Adrenal gland (tissue), 12 donors: ENCODE results near the gene PFKP. TPM values are rescaled to one million over a fixed set of nuclear protein-coding genes. Genes with fewer than 3 reads are reported as not detected.

Source experiments
- DNase-seq, 7 donors: peaks; one replicate each; pipeline ENCODE4 v3.0.0-alpha.2; 2019 to 2020
- H3K27ac ChIP-seq, 5 donors: fragments of 200-600 bp; sonication (generic) in 4 of 5; 1 replicate in 3 of 5; 2 replicates in 2 of 5; pipeline versions ENCODE4 v1.5.1 to v1.8.0; 2016 to 2020; ENCODE audit warnings: mild to moderate bottlenecking in 1 of 5
- H3K27me3 ChIP-seq: fragments of 200-600 bp; 2 replicates; pipeline ENCODE4 v1.8.0; 2021
- H3K36me3 ChIP-seq, 2 donors: fragments of 200-600 bp; replicated peaks in 1 of 2; 1 replicate in 1 of 2; 2 replicates in 1 of 2; pipeline versions ENCODE4 v1.5.1 to v1.8.0; 2018 to 2022
- H3K4me1 ChIP-seq, 2 donors: fragments of 200-600 bp; replicated peaks in 1 of 2; 1 replicate in 1 of 2; 2 replicates in 1 of 2; pipeline versions ENCODE4 v1.5.1 to v1.8.0; 2018 to 2021
- H3K4me3 ChIP-seq, 4 donors: fragments of 200-600 bp; sonication (generic) in 3 of 4; one replicate each; pipeline ENCODE4 v1.5.1; 2016 to 2018
- H3K9me3 ChIP-seq, 3 donors: fragments of 200-600 bp; sonication (generic) in 1 of 3; replicated peaks in 1 of 3; 1 replicate in 2 of 3; 2 replicates in 1 of 3; pipeline versions ENCODE4 v1.5.1 to v1.8.0; 2016 to 2021
- CTCF ChIP-seq, 6 experiments: fragments of 450-650 bp in 4 of 6; fragments of 200-600 bp in 2 of 6; sonication (generic) in 1 of 6; IDR thresholded peaks; 1 replicate in 5 of 6; 2 replicates in 1 of 6; pipeline versions ENCODE4 v1.5.1 to v1.8.0; 2016 to 2021; ENCODE audit warnings: antibody characterized with exemption in 6 of 6, mild to moderate bottlenecking in 2 of 6, moderate library complexity in 1 of 6
- POLR2A ChIP-seq, 2 donors: fragments of 450-650 bp; IDR thresholded peaks; one replicate each; pipeline ENCODE4 v1.6.1; 2017; ENCODE audit warnings: antibody characterized with exemption in 2 of 2, mild to moderate bottlenecking in 2 of 2, moderate library complexity in 1 of 2
- WGBS, 4 donors: extraction: QIAGEN DNeasy Blood & Tissue Kit in 2 of 4; methylation state at CpG; one replicate each; pipeline versions ENCODE4 v1.1.5 to v1.1.7; 2013 to 2017; 5-methylcytosine and 5-hydroxymethylcytosine counted together
- intact Hi-C, 2 donors: fragments of 100-400 bp; cut with DNase I; formaldehyde crosslinking; loops; one replicate each; pipeline versions ENCODE4 v1.14.1 to v1.15.0; 2022 to 2023
- polyA plus RNA-seq, 3 donors: library from polyadenylated mRNA; stranded (reverse); fragments of 200-250 nt in 2 of 3; fragments of 350-450 nt in 1 of 3; fragmentation: Illumina TruSeq in 1 of 3; extraction: RNeasy Lipid Tissue Mini Kit (QIAGEN cat#74804) in 1 of 3; gene quantifications; one replicate each; pipeline ENCODE4 v1.2.3, GENCODE V29; 2013 to 2014
- total RNA-seq, 9 donors: library from RNA; depleted of rRNA in 4 of 9; stranded (reverse); fragments of >200 nt in 4 of 9; fragments of 120-200 nt in 1 of 9; fragmentation: NEBNext Ultra II Directional in 1 of 9; extraction: Animal tissue kit (Norgen Biotek cat#: 25700) in 1 of 9; gene quantifications; one replicate each; pipeline versions ENCODE4 v1.1.0 to v1.2.4, GENCODE V29; 2013 to 2023
- donor health status: healthy with polysubstance abuse.
- donor health status: Bipolar disorder and iron deficiency.
- donor health status: DM: yes; HTN: yes; CAD: no.
- donor health status: DM: no; HTN: no; CAD: no.
- donor health status: DM: no; HTN: no; CAD: no.
- donor health status: DM: yes; HTN: yes; CAD: no.

Gene PFKP
- total and polyA plus RNA-seq, 12 donors: 4.6 to 46.6 (median 16.4) TPM

DNA sequence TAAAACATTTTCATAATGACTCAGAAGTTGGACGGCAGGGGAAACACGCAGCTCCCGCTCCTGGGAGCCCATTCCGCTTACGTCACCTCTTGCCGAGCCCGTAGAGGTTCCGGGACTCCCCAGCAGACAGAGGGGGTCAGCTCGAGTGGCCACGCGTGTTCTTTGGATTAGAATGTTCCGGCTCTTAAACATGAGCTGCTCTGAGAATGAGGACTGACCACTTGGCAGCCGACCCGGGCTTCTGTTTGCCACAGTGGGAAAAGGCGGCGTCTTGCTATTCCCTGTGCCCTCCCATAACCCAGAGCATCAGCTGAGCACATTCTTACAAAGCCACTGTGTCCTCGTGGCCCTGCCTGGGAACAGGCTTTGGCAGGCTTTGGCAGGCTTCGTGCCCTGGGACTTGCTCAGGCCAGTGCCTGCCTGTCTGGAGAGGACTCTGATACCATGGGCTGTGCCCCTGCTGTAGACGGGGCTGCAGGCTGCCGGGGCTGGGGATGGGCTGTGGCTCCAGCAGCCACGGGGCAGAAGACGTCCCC lies 40.1 kb downstream of the PFKP start:
- Histone ChIP-seq H3K9me3 (no peaks in the 10 kb centered on the region), H3K4me1 (peaks cover 4 to 7% of the 10 kb centered on the region in 2 donors), H3K27ac (peak overlapping the region; percentile 74 to 95 (median 88)), H3K36me3 (no peaks in the 10 kb centered on the region), H3K4me3 (no peak overlapping the region), H3K27me3 (no peaks in the 10 kb centered on the region)
- 36 to 65% (median 46%) methylated on average over 11 to 22 of the region's 22 CpGs for WGBS, 4 donors
- DNase-seq: peak; percentile 87 to 95 (median 94)
- intact Hi-C loops: no loop called here
- TF ChIP-seq CTCF (IDR thresholded peaks at IDR 0.05): no peak
- peak; percentile 38 to 62 for TF ChIP-seq POLR2A (IDR thresholded peaks at IDR 0.05)

GRCh38 chr10:3108033-3108432 lies 40.7 kb downstream of the PFKP start:
- no peaks in the 10 kb centered on the region for H3K27me3 ChIP-seq
- WGBS, 4 donors: 68 to 83% (median 75%) methylated on average over 8 of the region's 8 CpGs
- H3K36me3 ChIP-seq: no peaks in the 10 kb centered on the region
- H3K27ac ChIP-seq: peak overlapping the region; percentile 74 to 95 (median 88)
- DNase-seq: no peak
- H3K4me1 ChIP-seq: peaks cover 4% of the 10 kb centered on the region in 2 donors
- no peaks in the 10 kb centered on the region for H3K9me3 ChIP-seq
- no peak overlapping the region for H3K4me3 ChIP-seq
- intact Hi-C loops: no loop called here
- TF ChIP-seq POLR2A (IDR thresholded peaks at IDR 0.05): no peak
- TF ChIP-seq CTCF (IDR thresholded peaks at IDR 0.05): no peak

GRCh38 chr10:3108575-3109105 lies 41.3 kb downstream of the PFKP start:
- H3K9me3 ChIP-seq: no peaks in the 10 kb centered on the region
- intact Hi-C loops: no loop called here
- no peak overlapping the region for H3K4me3 ChIP-seq
- H3K36me3 ChIP-seq: no peaks in the 10 kb centered on the region
- TF ChIP-seq CTCF (IDR thresholded peaks at IDR 0.05) (no peak), POLR2A (IDR thresholded peaks at IDR 0.05) (no peak)
- no peaks in the 10 kb centered on the region for H3K27me3 ChIP-seq
- DNase-seq: no peak
- peak overlapping the region in 3 of 5 donors; percentile 37 to 93 (median 88) for H3K27ac ChIP-seq
- peaks cover 4% of the 10 kb centered on the region in 2 donors for H3K4me1 ChIP-seq
- WGBS, 4 donors: 91 to 96% (median 95%) methylated on average over 13 to 21 of the region's 21 CpGs

GRCh38 chr10:3109196-3109595 lies 41.8 kb downstream of the PFKP start:
- Histone ChIP-seq H3K9me3 (no peaks in the 10 kb centered on the region), H3K4me3 (no peak overlapping the region), H3K27ac (no peak overlapping the region), H3K4me1 (peaks cover 4% of the 10 kb centered on the region in 2 donors), H3K27me3 (no peaks in the 10 kb centered on the region), H3K36me3 (no peaks in the 10 kb centered on the region)
- intact Hi-C loops: no loop called here
- TF ChIP-seq POLR2A (IDR thresholded peaks at IDR 0.05) (no peak), CTCF (IDR thresholded peaks at IDR 0.05) (no peak)
- DNase-seq: peak in 1 of 7 donors; percentile 57
- 83 to 97% (median 89%) methylated on average over 11 to 21 of the region's 21 CpGs for WGBS, 4 donors
